ENCODE data around the gene TET1.
"Not testable (repeated sequence)": the region's sequence is repeated elsewhere in the genome, so short reads cannot be mapped to it uniquely, and the experiment has no call there.

The TET1 gene

DNA sequence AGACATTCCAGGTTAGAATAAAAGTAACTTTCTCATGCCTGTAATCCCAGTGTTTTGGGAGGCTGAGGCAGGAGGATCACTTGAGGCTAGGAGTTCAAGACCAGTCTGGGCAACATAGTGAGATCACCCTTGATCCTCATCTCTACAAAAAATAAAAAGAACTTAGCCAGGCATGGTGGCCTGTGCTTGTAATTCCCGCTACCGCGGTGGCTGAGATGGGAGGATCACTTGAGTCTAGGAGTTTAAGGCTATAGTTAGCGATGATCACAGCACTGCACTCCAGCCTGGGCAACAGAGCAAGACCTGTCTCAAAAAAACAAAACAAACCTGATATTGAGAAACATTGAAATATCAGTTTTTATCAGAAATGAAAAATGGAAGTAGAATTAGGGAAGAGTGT, 4.6 kb downstream of the TET1 start:
- DNase-seq = no peak

DNA sequence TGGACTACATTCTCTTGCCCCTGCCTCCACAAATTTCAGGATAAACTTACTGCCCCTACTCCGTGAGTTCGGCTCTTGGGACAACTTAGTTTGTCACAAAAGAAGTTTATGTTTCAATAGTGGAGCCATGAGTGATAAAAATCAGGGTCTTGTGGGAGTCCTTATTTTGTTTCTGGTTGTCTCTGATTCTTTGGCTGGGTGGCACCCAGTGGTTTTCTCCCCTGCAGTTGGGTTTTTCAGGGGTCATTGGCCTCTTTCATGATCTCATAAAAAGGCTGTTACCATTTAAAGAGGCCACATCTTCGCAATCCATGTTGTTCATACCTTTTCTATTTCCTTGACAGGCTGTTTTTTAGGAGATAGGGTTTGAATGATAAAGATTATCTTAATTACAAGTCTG, 5.5 kb downstream of the TET1 start:
- DNase-seq = no peak

DNA sequence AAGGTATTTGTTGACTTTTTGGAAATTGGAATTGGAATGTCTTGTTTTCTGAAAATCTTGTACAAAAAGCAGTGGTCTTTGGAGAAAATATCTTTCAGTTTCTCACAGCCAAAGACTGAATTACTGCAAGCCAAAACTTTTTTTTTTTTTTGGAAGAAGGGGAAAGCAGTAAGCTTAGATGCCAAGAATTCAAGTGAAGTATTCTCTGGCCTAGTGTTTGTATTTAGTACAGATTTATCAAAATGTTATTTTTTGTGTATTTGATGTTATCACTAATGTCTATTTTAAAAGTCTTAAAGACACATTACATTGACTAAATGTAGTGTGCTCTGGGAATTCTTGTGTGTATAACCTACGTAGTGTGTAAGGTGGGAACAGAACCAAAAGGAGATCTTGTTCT, 6.2 kb downstream of the TET1 start:
- no peak for DNase-seq

DNA sequence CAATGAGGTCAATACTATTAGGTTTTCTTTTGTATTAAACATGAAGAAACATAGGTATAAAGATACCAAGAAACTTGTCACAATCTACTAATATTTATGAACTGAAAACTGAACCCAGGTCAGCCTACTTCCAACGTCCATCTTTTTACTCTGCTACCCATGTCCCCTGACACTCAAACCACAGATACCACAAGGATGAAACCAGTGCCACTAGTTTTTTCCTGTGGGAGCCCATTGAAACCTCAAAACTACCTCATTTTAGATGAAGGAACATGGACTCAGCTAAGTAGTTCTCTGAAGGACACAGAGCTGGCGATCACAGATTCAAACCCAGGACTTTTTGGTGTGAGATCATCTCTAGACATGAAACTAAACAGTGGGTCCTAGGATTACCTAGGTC, 6.8 kb downstream of the TET1 start:
- no peak for DNase-seq

DNA sequence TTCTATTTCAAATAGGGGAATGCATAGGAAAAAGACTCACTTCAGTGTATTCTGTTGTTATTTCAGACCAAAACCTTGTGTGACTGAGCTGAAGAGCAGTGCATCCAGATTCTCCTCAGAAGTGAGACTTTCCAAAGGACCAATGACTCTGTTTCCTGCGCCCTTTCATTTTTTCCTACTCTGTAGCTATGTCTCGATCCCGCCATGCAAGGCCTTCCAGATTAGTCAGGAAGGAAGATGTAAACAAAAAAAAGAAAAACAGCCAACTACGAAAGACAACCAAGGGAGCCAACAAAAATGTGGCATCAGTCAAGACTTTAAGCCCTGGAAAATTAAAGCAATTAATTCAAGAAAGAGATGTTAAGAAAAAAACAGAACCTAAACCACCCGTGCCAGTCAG, 12.0 kb downstream of the TET1 start:
- DNase-seq = no peak

DNA sequence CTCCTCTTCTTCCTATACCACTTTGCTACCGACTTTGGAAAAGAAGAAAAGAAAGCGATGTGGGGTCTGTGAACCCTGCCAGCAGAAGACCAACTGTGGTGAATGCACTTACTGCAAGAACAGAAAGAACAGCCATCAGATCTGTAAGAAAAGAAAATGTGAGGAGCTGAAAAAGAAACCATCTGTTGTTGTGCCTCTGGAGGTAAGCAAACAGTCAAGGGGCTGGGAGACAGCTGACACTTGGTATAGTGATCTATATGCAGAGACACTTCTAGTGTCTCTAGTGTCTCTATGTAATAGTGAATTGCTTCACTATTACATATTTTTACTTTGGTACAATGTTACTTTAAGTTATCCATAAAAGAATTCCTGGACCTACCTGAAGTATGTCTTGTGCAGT, 13.9 kb downstream of the TET1 start:
- DNase-seq = no peak

DNA sequence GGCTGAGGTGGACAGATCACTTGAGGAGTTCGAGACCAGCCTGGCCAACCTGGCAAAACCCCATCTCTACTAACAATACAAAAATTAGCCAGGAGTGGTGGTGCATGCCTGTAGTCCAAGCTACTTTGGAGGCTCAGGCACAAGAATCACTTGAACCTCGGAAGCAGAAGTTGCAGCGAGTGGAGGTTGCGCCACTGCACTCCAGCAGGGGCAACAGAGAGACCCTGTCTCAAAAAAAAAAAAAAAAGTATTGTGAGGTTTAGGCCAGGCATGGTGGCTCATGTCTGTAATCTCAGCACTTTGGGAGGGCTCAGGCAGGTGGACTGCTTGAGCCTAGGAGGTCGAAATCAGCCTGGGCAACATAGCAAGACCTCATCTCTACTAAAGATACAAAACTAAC, 16.0 kb downstream of the TET1 start:
- DNase-seq = no peak

DNA sequence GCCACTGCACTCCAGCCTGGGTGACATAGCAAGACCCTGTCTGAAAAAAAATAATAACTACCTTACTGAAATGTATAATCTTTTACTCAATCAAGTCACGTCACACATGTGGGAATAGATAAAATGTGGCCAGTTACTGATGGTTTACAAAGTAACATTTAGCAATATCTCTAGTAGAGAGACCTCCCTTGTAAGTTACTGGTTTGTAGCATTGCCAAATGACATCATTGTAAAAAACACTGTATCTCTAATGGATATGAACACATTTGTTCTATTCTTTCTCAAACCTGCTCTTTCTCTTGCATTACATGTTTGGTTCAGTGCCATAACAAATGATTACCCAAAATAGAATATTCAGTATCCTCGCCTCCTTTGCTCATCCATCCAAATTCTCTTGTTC, 18.8 kb downstream of the TET1 start:
- DNase-seq = no peak

DNA sequence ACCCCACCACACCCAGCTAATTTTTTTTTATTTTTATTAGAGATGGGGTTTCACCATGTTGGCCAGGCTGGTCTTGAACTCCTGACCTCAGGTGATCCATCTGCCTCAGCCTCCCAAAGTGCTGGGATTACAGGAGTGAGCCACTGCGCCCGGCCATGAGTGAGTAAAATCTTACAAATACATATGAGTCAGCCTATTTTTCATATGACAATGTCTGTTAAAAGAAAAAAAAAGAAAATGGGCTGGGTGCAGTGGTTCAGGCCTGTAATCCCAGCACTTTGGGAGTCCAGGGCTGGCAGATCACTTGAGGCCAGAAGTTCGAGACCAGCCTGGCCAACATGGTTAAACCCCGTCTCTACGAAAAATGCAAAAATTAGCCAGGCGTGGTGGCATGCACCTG, 24.1 kb downstream of the TET1 start:
- not testable (repeated sequence) for DNase-seq

DNA sequence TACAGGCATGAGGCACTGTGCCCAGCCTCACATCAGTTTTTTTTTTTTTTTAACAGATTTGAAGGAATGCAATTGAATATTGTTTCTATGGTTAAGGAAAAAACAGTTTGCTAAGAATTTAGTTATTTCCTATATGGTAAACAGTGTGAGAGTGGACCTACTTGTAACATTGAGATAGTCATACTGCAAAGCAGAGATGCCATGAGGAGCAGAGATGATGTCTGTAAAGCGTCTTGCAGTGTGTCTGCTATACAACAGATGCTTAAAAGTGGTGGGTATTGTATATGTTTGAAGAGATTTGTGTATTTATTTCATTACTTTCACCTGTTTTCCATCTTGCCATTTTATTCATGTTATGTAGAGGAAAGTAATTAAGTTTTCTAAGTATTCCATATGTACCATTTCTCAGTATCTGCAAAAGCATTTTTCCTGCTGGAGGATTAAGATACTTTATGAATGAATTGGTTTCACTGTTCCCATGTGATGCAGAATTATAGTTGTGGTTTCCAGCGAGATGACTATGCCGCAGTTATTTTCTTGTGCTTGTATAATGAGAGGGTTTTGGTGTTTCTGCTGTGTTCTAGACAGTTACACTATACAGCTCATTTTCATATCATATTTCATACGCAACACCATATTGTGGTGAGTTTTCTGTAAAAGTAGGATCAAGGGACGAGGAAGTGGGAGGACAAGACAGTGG, 26.6 kb downstream of the TET1 start:
- no peak for DNase-seq

DNA sequence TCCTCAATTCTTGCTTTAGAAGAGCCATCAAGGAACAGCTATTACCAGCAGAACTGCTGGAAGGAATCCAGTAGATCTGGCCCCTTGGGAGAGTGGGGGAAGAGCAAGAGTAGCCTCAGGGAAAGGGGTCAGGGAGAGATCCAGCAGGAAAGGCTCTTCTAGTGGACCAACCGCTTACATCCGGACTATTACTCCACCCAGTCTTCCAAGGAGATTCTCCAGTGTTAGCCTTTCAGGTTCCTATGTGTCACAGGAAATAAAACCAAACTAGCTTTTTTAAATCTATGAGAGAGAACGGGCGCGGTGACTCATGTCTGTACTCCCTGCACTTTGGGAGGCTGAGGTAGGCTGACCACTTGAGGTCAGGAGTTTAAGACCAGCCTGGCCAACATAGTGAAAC, 34.3 kb downstream of the TET1 start:
- DNase-seq = no peak

DNA sequence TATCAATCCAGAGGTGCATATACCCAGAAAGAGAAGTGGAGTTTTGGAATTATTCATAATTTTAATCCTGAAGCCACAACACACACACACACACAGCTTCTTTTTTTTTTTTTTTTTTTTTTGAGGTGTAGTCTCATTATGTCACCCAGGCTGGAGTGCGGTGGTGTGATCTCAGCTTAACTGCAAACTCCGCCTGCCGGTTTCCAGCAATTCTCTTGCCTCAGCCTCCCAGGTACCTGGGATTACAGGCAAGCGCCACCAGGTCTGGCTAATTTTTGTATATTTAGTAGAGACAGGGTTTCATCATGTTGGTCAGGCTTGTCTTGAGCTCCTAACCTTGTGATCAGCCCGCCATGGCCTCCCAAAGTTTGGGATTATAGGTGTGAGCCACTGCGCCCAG, 35.4 kb downstream of the TET1 start:
- no peak for DNase-seq

DNA sequence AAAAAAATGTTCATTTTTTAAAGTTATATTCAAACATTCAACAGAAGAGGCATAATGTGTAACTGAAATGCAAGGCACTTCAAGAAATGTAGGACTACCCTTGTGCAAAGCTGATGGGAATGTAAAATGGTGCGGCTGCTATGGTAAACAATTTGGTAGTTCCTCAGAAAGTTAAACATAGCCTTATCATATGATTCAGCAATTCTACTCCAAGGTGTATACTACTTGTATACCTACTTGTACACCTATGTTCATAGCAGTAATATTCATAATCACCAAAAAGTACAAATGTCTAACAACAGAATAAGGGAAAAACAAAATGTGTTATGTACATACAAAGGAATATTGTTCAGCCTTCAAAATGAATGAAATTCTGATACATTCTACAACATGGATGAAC, 37.3 kb downstream of the TET1 start:
- no peak for DNase-seq

DNA sequence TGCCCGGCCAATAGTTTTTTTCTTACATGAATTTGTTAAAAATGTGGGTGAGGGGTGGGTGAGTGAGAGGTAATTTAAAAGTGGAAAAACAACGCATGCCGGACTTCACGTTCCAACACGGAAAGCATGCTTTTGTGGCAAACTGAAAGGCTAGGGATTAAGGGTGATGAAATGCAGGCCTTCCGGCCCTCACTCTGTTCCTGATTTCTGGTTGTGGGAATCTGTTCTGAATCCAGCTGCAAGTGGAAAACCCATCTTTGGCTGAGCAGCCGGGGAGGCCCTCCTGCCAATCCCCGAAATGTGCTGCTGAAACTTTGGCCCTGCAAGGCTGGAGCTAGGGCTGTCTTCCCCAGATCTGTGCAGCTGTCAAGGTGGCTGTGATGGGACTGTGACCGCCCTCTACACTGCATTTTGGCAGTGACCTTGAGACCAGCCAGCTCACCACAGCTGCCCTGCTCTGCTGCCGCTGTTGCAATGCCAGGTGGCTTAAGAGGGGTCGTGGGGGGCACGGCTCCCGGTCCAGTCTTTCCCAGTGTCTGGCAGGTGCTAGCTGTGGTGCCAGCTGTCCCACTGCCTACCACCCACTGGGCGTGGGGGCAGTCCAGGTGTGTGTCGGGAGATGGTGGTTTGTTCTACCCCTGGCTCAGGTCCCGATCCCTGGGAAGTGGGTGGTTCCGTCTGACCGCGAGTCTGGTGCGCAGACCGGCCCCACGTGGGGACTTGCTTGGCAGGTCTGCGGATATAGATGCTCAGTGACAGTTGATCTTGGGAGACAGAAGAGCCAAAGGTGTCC, 39.0 kb downstream of the TET1 start:
- no peak for DNase-seq

DNA sequence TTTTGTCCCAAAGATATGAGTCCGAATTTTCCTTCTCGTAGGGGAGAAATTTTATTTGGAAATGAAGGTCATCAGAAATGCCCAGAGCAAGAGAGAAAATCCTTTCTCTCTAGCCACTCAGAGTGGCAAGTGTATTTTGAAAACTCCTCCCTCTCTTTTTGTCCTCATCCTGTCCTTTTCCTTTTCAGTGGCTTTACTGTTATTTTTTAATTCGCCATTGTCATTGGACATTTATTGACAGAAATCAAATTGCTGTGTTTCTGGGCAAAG, 39.6 kb downstream of the TET1 start:
- DNase-seq = no peak

DNA sequence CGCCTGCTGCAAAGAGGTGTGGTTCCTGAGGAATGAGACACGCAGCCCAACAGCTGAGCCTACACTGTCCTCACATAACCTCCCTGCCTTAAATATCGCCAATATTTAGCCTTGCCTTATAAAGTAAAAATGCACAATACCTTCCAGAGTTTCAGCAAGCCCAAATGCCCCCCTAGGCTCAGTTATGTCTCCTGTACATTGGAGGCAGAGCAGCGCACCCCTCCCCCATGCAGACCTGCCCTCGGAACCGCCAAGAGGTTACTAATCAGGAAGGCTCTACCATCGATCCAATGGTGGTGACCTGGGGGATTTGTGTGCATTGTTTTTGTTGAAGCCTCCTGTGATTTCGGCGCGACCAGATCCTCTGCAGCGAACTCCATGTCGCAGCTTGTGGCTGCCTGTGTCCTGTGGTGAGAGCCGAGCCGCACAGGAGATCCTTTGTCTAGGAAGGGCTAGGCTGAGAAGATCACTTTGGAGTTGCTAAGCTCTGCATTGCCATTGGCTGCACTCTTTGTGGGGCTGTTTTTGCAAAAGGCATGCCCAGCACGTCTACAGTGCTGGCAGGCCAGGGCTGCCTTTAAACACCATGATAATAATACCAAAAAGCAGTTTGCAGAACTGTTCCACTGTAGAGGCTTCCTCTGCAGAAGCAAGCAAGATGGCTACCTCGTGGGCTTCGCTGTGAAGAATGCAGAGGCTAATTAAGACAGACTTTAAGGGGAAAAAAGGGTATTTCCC, 40.1 kb downstream of the TET1 start:
- DNase-seq = peak; percentile 5 to 24

DNA sequence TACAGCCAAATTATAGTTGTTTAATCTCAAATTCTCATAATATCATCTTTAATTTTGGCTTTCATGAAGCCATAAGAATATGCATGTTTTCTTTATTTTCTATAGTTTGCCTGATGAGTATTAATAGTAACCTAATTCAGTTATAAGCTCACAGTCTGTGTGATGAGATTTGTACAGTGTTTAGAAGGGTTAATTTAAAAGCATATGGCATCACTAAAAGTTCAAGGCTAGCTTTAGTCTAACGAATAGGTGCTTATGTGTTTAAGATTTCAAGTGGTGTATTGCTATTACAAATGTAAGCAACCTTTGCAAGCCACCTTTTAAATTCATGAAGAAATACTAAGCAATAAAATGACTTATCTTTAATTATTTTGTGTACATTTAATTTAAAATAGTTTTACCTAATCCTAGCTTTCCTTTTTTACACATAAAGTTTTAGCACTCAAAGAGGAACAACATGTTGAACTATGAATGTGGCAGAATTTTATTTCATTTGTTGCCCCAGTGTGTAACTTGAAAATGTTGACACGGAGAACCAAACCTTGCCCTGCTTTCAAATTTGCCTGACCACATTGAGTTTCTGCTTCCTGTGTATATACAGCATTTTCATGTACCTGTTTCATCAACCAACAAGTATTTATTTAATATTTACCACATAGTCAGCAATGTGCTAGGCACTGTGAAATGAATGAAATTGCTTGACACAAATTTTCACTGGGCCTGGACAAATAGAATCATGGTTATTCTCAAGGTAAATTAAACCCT, 41.5 kb downstream of the TET1 start:
- DNase-seq = no peak

DNA sequence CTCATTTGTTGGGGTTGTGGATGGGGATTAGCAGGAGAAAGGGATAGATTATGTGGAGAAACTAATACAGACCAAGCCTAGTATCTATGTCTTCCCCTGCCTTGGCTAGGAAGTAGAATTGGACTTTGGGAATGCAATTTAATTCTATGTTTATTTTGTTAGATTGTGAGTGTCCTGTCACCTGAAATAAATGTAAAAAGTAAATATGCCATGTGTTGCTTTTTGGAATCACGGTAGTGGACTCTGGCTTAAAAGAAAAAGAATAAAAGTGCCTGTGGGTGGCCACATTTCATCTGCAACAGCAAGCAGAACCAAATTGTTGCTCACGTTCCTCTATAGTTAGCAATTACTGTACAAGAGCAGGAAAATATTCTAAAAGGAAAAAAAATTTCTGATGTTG, 42.3 kb downstream of the TET1 start:
- no peak for DNase-seq

DNA sequence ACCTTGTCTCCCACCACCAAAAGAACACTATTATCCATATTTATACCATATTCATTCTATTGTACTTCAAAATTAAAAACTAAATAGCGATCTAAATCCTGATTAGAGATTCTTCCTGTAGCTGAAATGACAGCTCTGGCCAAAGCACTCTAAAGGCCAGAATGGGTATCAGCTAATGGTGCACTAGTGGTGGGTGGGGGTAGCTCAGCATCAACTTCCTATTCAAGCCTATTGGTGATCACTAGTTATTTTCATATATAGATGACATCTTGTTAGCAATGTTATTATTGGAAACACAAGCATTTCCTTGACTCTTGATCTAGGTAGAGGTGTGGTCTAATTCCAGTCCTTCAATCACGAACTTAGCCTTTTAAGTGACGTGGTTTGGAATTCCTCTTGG, 43.6 kb downstream of the TET1 start:
- no peak for DNase-seq

DNA sequence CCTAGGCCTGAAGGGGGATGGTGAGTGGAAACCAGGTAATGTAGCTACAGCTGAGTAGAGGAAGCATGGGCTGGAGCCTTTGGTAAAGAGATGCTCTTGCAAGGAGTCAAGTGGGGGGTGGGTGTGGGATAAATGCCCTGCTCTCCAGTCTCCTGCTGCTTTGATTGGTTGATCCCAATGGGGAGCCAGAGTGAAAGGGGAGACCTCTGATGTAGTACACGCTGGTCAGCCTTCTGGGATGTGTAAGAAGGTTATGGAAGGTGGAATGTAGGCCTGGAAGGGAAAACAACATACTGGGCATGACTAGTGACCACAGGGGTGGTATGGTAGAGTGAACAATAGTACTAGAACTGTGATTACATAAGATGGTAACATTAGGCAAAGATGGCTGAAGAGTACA, 44.3 kb downstream of the TET1 start:
- no peak for DNase-seq

DNA sequence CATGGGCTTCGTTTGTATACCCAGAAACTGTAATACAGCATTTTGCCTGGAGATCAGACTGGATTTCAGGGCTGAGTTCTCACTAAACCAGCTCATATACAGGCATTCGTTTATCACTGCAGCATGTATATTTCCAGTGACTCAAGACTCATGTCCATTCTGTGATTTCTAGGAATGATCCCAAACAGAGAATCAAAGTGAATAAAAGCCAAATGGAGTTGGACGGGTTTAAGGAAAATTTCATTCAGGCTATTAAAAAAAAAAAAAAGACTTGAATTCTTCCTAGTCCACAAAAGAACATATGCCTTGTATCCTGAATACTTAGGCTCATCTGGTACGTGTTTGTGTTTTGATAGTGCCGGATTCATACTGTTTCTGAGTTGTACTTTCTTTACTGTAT, 46.8 kb downstream of the TET1 start:
- no peak for DNase-seq

DNA sequence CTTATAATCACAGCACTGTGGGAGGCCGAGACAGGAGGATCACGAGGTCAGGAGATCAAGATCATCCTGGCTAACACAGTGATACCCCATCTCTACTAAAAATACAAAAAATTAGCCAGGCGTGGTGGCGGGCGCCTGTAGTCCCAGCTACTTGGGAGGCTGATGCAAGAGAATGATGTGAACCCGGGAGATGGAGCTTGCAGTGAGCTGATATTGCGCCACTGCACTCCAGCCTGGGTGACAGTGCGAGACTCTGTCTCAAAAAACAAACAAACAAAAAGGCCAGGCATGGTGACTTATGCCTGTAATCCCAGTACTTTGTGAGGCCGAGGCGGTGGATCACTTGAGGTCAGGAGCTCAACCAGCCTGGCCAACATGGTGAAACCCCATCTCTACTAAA, 49.9 kb downstream of the TET1 start:
- not testable (repeated sequence) for DNase-seq

DNA sequence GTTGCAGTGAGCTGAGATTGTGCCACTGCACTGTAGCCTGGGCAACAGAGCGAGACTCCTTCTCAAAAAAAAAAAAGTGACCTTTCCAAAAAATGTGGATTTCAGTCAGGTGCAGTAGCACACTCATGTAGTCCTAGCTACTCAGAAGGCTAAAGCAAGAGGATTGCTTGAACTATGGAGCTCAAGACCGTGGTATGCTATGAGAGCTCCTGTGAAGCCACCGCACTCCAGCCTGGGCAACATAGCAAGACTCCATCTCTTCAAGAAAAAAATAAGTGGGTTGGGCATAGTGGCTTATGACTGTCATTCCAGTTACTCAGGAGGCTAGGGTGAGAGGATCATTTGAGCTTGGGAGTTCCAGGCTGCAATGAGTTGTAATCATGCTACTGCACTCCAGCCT, 51.1 kb downstream of the TET1 start:
- DNase-seq = no peak

DNA sequence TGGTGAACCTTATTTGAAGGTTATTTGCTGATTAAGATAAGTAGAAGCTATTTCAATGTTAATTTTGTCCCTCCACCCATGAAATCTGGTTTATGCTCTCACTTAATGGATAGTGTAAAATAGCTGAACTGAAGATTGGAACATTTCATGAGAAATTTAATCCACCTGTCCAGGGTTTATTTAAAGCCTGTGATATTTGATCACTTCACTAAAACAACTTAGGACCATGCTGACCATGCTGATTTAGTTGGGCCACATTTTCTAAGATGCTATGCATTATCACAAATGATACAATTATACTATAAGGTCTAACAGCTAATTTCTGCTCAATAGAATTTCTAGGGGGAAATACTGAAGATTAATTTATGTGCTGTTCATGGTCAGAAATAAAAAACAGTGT, 53.8 kb downstream of the TET1 start:
- not testable (repeated sequence) for DNase-seq

Data from activated CD4-positive, alpha-beta T cell treated with anti-CD3 and anti-CD28 coated beads for 4 hours (primary cell).